ENCODE results near the gene WNT7B.

The WNT7B gene

GRCh38 chr22:45997077-45997776, 20.3 kb upstream of the WNT7B start:
- DNase-seq (ENCODE audit: low read depth, low spot score), result no peak
- H3K27ac ChIP-seq, result peak overlapping the region; percentile 16

GRCh38 chr22:45996241-45997076, 19.5 kb upstream of the WNT7B start:
- no peak for DNase-seq (ENCODE audit: low read depth, low spot score)
- H3K27ac ChIP-seq, result no peak overlapping the region

- DNase-seq (ENCODE audit: low read depth, low spot score), result no peak
- no peak overlapping the region for H3K27ac ChIP-seq
Measured at GRCh38 chr22:45995405-45996101, 18.6 kb upstream of the WNT7B start.

GRCh38 chr22:45994491-45995404, 17.8 kb upstream of the WNT7B start:
- DNase-seq (ENCODE audit: low read depth, low spot score), result no peak
- no peak overlapping the region for H3K27ac ChIP-seq

GRCh38 chr22:45993841-45994240, 16.9 kb upstream of the WNT7B start:
- H3K27ac ChIP-seq, result no peak overlapping the region
- DNase-seq (ENCODE audit: low read depth, low spot score), result no peak

- H3K27ac ChIP-seq, result no peak overlapping the region
- no peak for DNase-seq (ENCODE audit: low read depth, low spot score)
Measured at GRCh38 chr22:45993143-45993692, 16.3 kb upstream of the WNT7B start.

GRCh38 chr22:45992737-45993136, 15.8 kb upstream of the WNT7B start:
- H3K27ac ChIP-seq, result no peak overlapping the region
- no peak for DNase-seq (ENCODE audit: low read depth, low spot score)

GRCh38 chr22:45991098-45991497, 14.1 kb upstream of the WNT7B start:
- DNase-seq (ENCODE audit: low read depth, low spot score), result no peak
- no peak overlapping the region for H3K27ac ChIP-seq

- no peak for DNase-seq (ENCODE audit: low read depth, low spot score)
- no peak overlapping the region for H3K27ac ChIP-seq
Measured at GRCh38 chr22:45987136-45987861, 10.3 kb upstream of the WNT7B start.

- DNase-seq (ENCODE audit: low read depth, low spot score), result no peak
- no peak overlapping the region for H3K27ac ChIP-seq
Measured at GRCh38 chr22:45984316-45984916, 7.5 kb upstream of the WNT7B start.

- DNase-seq (ENCODE audit: low read depth, low spot score), result no peak
- H3K27ac ChIP-seq, result no peak overlapping the region
Measured at GRCh38 chr22:45983797-45984196, 6.8 kb upstream of the WNT7B start.

GRCh38 chr22:45980761-45981160, 3.8 kb upstream of the WNT7B start:
- H3K27ac ChIP-seq, result no peak overlapping the region
- no peak for DNase-seq (ENCODE audit: low read depth, low spot score)

- no peak for DNase-seq (ENCODE audit: low read depth, low spot score)
- no peak overlapping the region for H3K27ac ChIP-seq
Measured at GRCh38 chr22:45980268-45980570, 3.3 kb upstream of the WNT7B start.

- DNase-seq (ENCODE audit: low read depth, low spot score), result no peak
- peak overlapping the region; percentile 5 for H3K27ac ChIP-seq
Measured at GRCh38 chr22:45978275-45978713, 1.3 kb upstream of the WNT7B start.

- peak overlapping the region; percentile 5 for H3K27ac ChIP-seq
- no peak for DNase-seq (ENCODE audit: low read depth, low spot score)
Measured at GRCh38 chr22:45977551-45978274, 751 bp upstream of the WNT7B start.

GRCh38 chr22:45976254-45977002, 534 bp downstream of the WNT7B start:
- H3K27ac ChIP-seq, result peak overlapping the region; percentile 33
- DNase-seq (ENCODE audit: low read depth, low spot score), result no peak

Measured in epithelial cell of prostate (primary cell).